K562 treated with DMSO at 1 percent for 24 hours (cell line): Measurements from ENCODE around the gene DDRGK1. TPM values are rescaled to one million over a fixed set of nuclear protein-coding genes. Genes with fewer than 3 reads are reported as not detected.

Experiments
- total RNA-seq: library from RNA; unstranded; fragments of 300-600 nt; gene quantifications from 2 replicates; pipeline ENCODE4 v1.2.3, GENCODE V29; 2022; ENCODE audit warnings: low read depth; ENCODE audit not compliant: insufficient read depth

Gene DDRGK1
- 34.2 and 34.7 TPM in 2 replicates for total RNA-seq

DNA sequence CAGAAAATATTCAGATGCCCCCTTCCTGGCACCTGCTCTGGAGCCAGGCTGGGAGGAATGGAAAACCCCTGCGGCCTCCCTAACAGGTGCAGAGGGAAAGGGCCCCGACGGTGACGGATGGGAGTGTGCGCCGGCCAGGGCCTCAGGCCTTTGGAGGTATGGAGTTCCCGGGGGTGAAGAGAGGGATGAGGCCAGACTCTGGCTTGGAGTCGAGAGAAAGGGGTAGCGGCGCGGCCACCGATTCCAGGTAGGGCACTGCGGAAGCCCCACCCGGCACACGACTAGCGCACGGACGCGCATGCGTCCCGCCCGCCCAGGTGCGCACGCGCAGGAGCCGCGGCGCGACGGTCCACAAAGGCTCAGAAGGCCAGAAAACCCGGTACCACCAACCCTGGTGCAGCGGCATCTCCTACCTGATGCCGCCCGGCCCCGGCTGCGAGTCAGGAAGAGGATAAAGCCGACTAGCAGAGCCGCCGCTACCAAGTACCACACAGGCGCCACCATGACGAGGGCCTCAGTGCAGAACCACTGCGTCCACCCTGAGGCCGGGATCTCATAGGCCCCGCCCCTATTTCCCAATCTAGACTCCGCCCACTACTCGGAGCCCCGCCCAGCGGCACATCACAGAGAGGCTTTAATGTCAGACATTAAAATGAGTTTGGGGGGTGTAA is at the start of gene DDRGK1:
DDRGK1 (minus strand) TSS at position 559 of the 671 bp plus-strand sequence; CDS start at position 504, 55 bp downstream.

GRCh38 chr20:3239026-3239866 is 34.8 kb upstream of the DDRGK1 start, which contains the start of gene SLC4A11:
SLC4A11 (minus strand) TSS chr20:3239190; CDS start chr20:3239137, 53 bp downstream.

DNA sequence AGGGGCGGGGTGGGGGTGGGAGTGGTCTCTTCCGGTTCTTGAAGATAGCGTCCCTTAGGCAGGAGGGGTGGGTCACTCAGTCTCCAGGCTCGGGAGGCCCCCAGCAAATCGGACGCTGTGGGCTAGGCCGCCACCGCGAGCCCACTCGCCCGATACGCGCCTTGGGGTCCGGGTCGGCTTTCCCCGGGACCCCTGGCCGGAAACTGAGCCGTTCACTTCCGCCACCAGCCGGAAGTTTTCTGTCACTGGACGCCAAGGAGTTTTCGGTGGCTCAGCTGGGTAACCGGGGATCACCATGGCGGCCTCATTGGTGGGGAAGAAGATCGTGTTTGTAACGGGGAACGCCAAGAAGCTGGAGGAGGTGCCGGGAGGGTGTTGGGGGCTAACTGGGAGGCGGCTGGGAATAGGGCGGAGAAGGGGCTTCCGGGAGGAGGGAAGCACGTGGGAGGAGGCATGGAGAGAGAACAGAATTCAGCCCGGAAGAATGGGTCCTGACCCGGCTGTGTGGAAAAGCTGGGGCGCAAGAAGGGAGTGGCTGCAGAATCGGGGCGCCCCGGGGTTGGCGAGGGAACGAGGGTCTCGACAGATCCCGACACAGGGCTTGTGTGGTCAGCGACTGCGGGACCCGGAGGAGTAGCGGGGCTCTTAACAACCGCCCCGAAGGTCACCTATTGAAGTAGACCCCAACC is 4.9 kb upstream of the DDRGK1 start, which contains the start of gene ITPA:
ITPA (plus strand) TSS at position 242 of the 689 bp plus-strand sequence; CDS start at position 296, 54 bp downstream.

DNA sequence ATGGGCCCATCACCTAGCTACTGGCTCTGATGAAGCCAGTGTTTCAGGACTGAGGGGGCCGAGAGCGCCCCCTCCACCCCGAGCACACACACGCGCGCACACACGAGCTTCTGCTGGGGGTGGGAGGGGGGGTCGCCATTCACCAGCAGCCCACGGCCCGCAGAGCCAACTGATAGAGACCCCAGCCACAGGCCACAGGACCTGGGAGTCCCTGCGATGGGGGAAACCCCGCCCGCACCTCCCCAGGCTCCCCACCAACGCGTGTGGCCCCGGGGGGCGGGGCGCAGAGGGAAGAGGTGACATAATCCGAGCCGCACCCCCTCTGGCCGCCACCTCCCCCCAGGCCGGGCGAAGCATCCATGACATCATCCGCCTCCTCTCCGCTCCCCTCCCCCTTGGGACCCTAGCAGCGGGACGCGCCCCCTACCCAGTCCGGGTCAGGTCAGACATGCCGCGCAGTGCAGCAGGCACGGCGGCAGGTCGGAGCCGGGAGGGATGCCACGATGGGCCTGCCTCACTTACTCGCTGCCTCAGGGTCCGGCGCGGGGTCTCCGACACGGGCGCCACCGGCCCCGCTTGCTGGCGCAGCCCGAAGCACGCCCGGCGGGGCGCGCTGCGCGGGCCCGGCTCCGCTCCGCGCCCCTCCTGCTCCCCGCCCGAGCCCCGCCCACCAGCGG is 31.4 kb downstream of the DDRGK1 start, which contains the start of gene LZTS3:
LZTS3 (minus strand) TSS at position 617 of the 677 bp plus-strand sequence. CDS start 6,386 bp downstream, outside the sequence.

Other genes with a start within 250 kb of the DDRGK1 start
- not detected in 2 replicates for gene GNRH2, start 161.1 kb downstream of the DDRGK1 start, total RNA-seq
- 43.2 and 50.3 TPM in 2 replicates for gene MRPS26, start 158.6 kb downstream of the DDRGK1 start, total RNA-seq
- not detected in 2 replicates for gene OXT, start 133.1 kb downstream of the DDRGK1 start, total RNA-seq
- gene AVP, start 120.0 kb downstream of the DDRGK1 start, total RNA-seq: not detected in 2 replicates
- gene FASTKD5, start 44.8 kb downstream of the DDRGK1 start, total RNA-seq: 10.9 and 12.1 TPM in 2 replicates
- gene UBOX5, start 44.8 kb downstream of the DDRGK1 start, total RNA-seq: 4.8 and 4.9 TPM in 2 replicates
- 4.4 and 5.0 TPM in 2 replicates for gene LZTS3, start 31.1 kb downstream of the DDRGK1 start, total RNA-seq
- 42.1 and 57.2 TPM in 2 replicates for gene ITPA, start 4.8 kb upstream of the DDRGK1 start, total RNA-seq
- 0.14 TPM in 1 of 2 replicates, not detected in the other for gene SLC4A11, start 34.5 kb upstream of the DDRGK1 start, total RNA-seq
- 2.3 and 2.5 TPM in 2 replicates for gene DNAAF9, start 203.0 kb upstream of the DDRGK1 start, total RNA-seq